ENCODE measurements around the gene ABHD11.
"Not testable (repeated sequence)": the region's sequence is repeated elsewhere in the genome, so short reads cannot be mapped to it uniquely, and the experiment has no call there.

The ABHD11 gene

GRCh38 chr7:73742753-73743641 lies 4.4 kb upstream of the ABHD11 start:
- DNase-seq = no peak

GRCh38 chr7:73742338-73742752 lies 3.7 kb upstream of the ABHD11 start:
- no peak for DNase-seq

GRCh38 chr7:73741600-73741999 lies 3.0 kb upstream of the ABHD11 start:
- no peak for DNase-seq

- no peak for DNase-seq
These were observed 2.2 kb upstream of the ABHD11 start for GRCh38 chr7:73740771-73741170.

- no peak for DNase-seq
These were observed 1.6 kb upstream of the ABHD11 start for GRCh38 chr7:73740212-73740611.

GRCh38 chr7:73739387-73739767 lies 775 bp upstream of the ABHD11 start:
- DNase-seq = no peak

- peak; percentile 61 for DNase-seq
These were observed 386 bp downstream of the ABHD11 start for GRCh38 chr7:73738220-73738611.

GRCh38 chr7:73737491-73738219 lies 947 bp downstream of the ABHD11 start:
- no peak for DNase-seq

GRCh38 chr7:73736885-73737284 lies 1.7 kb downstream of the ABHD11 start:
- DNase-seq = no peak

GRCh38 chr7:73735528-73735905 lies 3.1 kb downstream of the ABHD11 start:
- DNase-seq = no peak

GRCh38 chr7:73734619-73735527 lies 3.7 kb downstream of the ABHD11 start:
- peak; percentile 77 for DNase-seq

GRCh38 chr7:73732397-73732796 lies 6.2 kb downstream of the ABHD11 start:
- no peak for DNase-seq

GRCh38 chr7:73730485-73730884 lies 8.1 kb downstream of the ABHD11 start:
- DNase-seq = no peak

GRCh38 chr7:73728551-73728950 lies 10.1 kb downstream of the ABHD11 start:
- DNase-seq = no peak

GRCh38 chr7:73727952-73728351 lies 10.7 kb downstream of the ABHD11 start:
- DNase-seq = no peak

- DNase-seq = no peak
These were observed 12.5 kb downstream of the ABHD11 start for GRCh38 chr7:73726083-73726466.

GRCh38 chr7:73723813-73724212 lies 14.8 kb downstream of the ABHD11 start:
- no peak for DNase-seq

- no peak for DNase-seq
These were observed 15.8 kb downstream of the ABHD11 start for GRCh38 chr7:73722785-73723184.

- DNase-seq = not testable (repeated sequence)
These were observed 16.4 kb downstream of the ABHD11 start for GRCh38 chr7:73722182-73722581.

GRCh38 chr7:73721377-73721817 lies 17.2 kb downstream of the ABHD11 start:
- no peak for DNase-seq

GRCh38 chr7:73720443-73720842 lies 18.2 kb downstream of the ABHD11 start:
- not testable (repeated sequence) for DNase-seq

GRCh38 chr7:73719806-73720169 lies 18.8 kb downstream of the ABHD11 start:
- no peak for DNase-seq
